Lung (tissue), 12 donors: ENCODE measurements around the gene ARPP21. TPM values are rescaled to one million over a fixed set of nuclear protein-coding genes. Genes with fewer than 3 reads are reported as not detected.
"Not testable (repeated sequence)": the region's sequence is repeated elsewhere in the genome, so short reads cannot be mapped to it uniquely, and the experiment has no call there.

Source experiments
- ATAC-seq: fragments of 200-7000 bp; cut with Tn5 transposase; one replicate; pipeline ENCODE4 v1.9.1; 2020; ENCODE audit warnings: moderate number of reproducible peaks; ENCODE audit not compliant: insufficient read depth, low FRiP score
- DNase-seq, 3 donors: peaks; one replicate each; pipeline ENCODE4 v3.0.0-alpha.2; 2013 to 2017
- H3K27ac ChIP-seq, 2 donors: one replicate each; pipeline ENCODE4 v1.5.1; 2013; ENCODE audit warnings: mild to moderate bottlenecking in 2 of 2, moderate library complexity in 2 of 2, control low read depth in 1 of 2, inconsistent platforms in 1 of 2, low read depth in 1 of 2, low read length in 1 of 2
- H3K27me3 ChIP-seq, 3 donors: one replicate each; pipeline ENCODE4 v1.5.1; 2013; ENCODE audit warnings: low read length in 2 of 3; ENCODE audit not compliant: control insufficient read depth in 3 of 3, insufficient read depth in 3 of 3
- H3K36me3 ChIP-seq, 4 donors: one replicate each; pipeline ENCODE4 v1.5.1; 2013; ENCODE audit warnings: low read length in 4 of 4, mild to moderate bottlenecking in 1 of 4, moderate library complexity in 1 of 4; ENCODE audit not compliant: control insufficient read depth in 4 of 4, insufficient read depth in 4 of 4
- H3K4me1 ChIP-seq, 5 donors: one replicate each; pipeline ENCODE4 v1.5.1; 2013; ENCODE audit warnings: low read length in 5 of 5, mild to moderate bottlenecking in 2 of 5, moderate library complexity in 1 of 5; ENCODE audit not compliant: control insufficient read depth in 5 of 5, insufficient read depth in 5 of 5
- H3K4me3 ChIP-seq: one replicate; pipeline ENCODE4 v1.5.1; 2013; ENCODE audit warnings: mild to moderate bottlenecking, control low read depth, moderate library complexity
- H3K9ac ChIP-seq, 2 donors: one replicate each; pipeline ENCODE4 v1.5.1; 2013; ENCODE audit warnings: low read length in 2 of 2, control low read depth in 1 of 2; ENCODE audit not compliant: insufficient read depth in 1 of 2
- H3K9me3 ChIP-seq, 4 donors: one replicate each; pipeline ENCODE4 v1.5.1; 2013; ENCODE audit warnings: low read length in 3 of 4, mild to moderate bottlenecking in 1 of 4, moderate library complexity in 1 of 4; ENCODE audit not compliant: control insufficient read depth in 4 of 4, insufficient read depth in 3 of 4
- CTCF ChIP-seq: IDR thresholded peaks from 2 replicates; pipeline ENCODE4 v1.5.1; 2012; ENCODE audit warnings: mild to moderate bottlenecking; ENCODE audit errors: control extremely low read depth, extremely low read depth
- WGBS, 2 donors: extraction: QIAGEN DNeasy Blood & Tissue Kit; methylation state at CpG; one replicate each; pipeline ENCODE4 v1.1.7; 2013; 5-methylcytosine and 5-hydroxymethylcytosine counted together
- polyA plus RNA-seq, 2 donors: library from polyadenylated mRNA; stranded (reverse); fragments of 200-250 nt; gene quantifications; one replicate each; pipeline ENCODE4 v1.2.1, GENCODE V29; 2013
- total RNA-seq, 2 donors: library from RNA; depleted of rRNA in 1 of 2; stranded (reverse); fragments of >200 nt in 1 of 2; gene quantifications; one replicate each; pipeline ENCODE4 v1.2.1, GENCODE V29; 2014 to 2021
- donor health status: control.
- donor health status: control.
- donor health status: Bipolar disorder and iron deficiency.
- donor health status: healthy.
- donor health status: DM: yes; HTN: yes; CAD: no.

The ARPP21 gene
- total and polyA plus RNA-seq, 4 donors: 0.71 TPM; not detected in 3

GRCh38 chr3:35602395-35602936, 36.9 kb upstream of the ARPP21 start:
- Histone ChIP-seq H3K36me3 (no peaks in the 10 kb centered on the region), H3K27me3 (no peaks in the 10 kb centered on the region), H3K4me1 (no peaks in the 10 kb centered on the region), H3K4me3 (no peak overlapping the region), H3K27ac (no peak overlapping the region), H3K9me3 (no peaks in the 10 kb centered on the region), H3K9ac (no peak overlapping the region)
- no peak for TF ChIP-seq CTCF
- DNase-seq: no peak
- ATAC-seq: no peak
- 70 to 79% methylated on average over 7 of the region's 7 CpGs for WGBS, 2 donors

- H3K36me3 ChIP-seq: no peaks in the 10 kb centered on the region
- no peaks in the 10 kb centered on the region for H3K9me3 ChIP-seq
- no peaks in the 10 kb centered on the region for H3K27me3 ChIP-seq
- H3K4me3 ChIP-seq: no peak overlapping the region
- DNase-seq (no peak), ATAC-seq (no peak)
- 73 to 74% methylated on average over 3 of the region's 3 CpGs for WGBS, 2 donors
- H3K27ac ChIP-seq: no peak overlapping the region
- no peak overlapping the region for H3K9ac ChIP-seq
- no peak for TF ChIP-seq CTCF
- H3K4me1 ChIP-seq: no peaks in the 10 kb centered on the region
Measured at GRCh38 chr3:35616346-35616745, 23.0 kb upstream of the ARPP21 start.

- DNase-seq (no peak), ATAC-seq (no peak)
- Histone ChIP-seq H3K9ac (no peak overlapping the region), H3K27me3 (no peaks in the 10 kb centered on the region), H3K27ac (no peak overlapping the region), H3K4me1 (no peaks in the 10 kb centered on the region), H3K4me3 (no peak overlapping the region), H3K36me3 (no peaks in the 10 kb centered on the region), H3K9me3 (no peaks in the 10 kb centered on the region)
- WGBS, 2 donors: 91 to 95% methylated on average over 1 of the region's 1 CpG
- TF ChIP-seq CTCF: no peak
Measured at GRCh38 chr3:35617370-35617769, 22.0 kb upstream of the ARPP21 start.

- H3K9ac ChIP-seq, ATAC-seq: not testable (repeated sequence)
- 79 to 85% methylated on average over 2 of the region's 2 CpGs for WGBS, 2 donors
Measured at GRCh38 chr3:35620238-35620637, 19.1 kb upstream of the ARPP21 start.

More at GRCh38 chr3:35620238-35620637, 19.1 kb upstream of the ARPP21 start:
- H3K27ac ChIP-seq, H3K9me3 ChIP-seq, H3K4me1 ChIP-seq, H3K27me3 ChIP-seq, DNase-seq, H3K36me3 ChIP-seq, H3K4me3 ChIP-seq: not testable (repeated sequence)
